GM23338 (cell line): ENCODE measurements around the gene GPR162.

Source experiments
- CREB1 ChIP-seq: fragments of 250-450 bp; sonication (Bioruptor Pico); IDR thresholded peaks from 2 replicates; pipeline ENCODE4 v1.5.0; 2020; ENCODE audit warnings: low read depth, mild to moderate bottlenecking, moderate library complexity
- EZH2 ChIP-seq: fragments of 200-600 bp; sonication (generic); IDR thresholded peaks from one replicate; pipeline ENCODE4 v1.8.0; 2017; ENCODE audit warnings: antibody characterized with exemption, mild to moderate bottlenecking, low read depth; ENCODE audit not compliant: unreplicated experiment
- EZH2phosphoT487 ChIP-seq: fragments of 200-600 bp; sonication (generic); IDR thresholded peaks from one replicate; pipeline ENCODE4 v1.8.1; 2018; ENCODE audit warnings: antibody characterized with exemption; ENCODE audit not compliant: unreplicated experiment
- NANOG ChIP-seq: IDR thresholded peaks from 2 replicates; pipeline ENCODE4 v1.6.1; 2016; ENCODE audit warnings: antibody characterized with exemption, borderline replicate concordance
- POLR2AphosphoS5 ChIP-seq: IDR thresholded peaks from 2 replicates; pipeline ENCODE4 v1.6.1; 2016; ENCODE audit warnings: antibody characterized with exemption, low read depth
- REST ChIP-seq: IDR thresholded peaks from one replicate; pipeline ENCODE4 v1.6.1; 2018; ENCODE audit warnings: antibody characterized with exemption; ENCODE audit not compliant: unreplicated experiment
- TF ChIP-seq, protein P1 (sequence below), 2 experiments: fragments of 200-600 bp in 1 of 2; sonication (generic) in 1 of 2; conservative IDR thresholded peaks; 2 replicates each; pipeline versions ENCODE4 v1.5.1 to v1.6.1; 2016 to 2017; ENCODE audit warnings: antibody characterized with exemption in 2 of 2, low read depth in 2 of 2, mild to moderate bottlenecking in 2 of 2, moderate library complexity in 1 of 2
- TF ChIP-seq, protein P2 (sequence below): IDR thresholded peaks from 2 replicates; pipeline ENCODE4 v1.6.1; 2016; ENCODE audit warnings: antibody characterized with exemption

GRCh38 chr12:6834254-6834653 is 12.6 kb downstream of the GPR162 start:
- TF ChIP-seq REST = no peak
- TF ChIP-seq EZH2phosphoT487 = no peak
- no peak for TF ChIP-seq EZH2
- TF ChIP-seq, protein P1, sequence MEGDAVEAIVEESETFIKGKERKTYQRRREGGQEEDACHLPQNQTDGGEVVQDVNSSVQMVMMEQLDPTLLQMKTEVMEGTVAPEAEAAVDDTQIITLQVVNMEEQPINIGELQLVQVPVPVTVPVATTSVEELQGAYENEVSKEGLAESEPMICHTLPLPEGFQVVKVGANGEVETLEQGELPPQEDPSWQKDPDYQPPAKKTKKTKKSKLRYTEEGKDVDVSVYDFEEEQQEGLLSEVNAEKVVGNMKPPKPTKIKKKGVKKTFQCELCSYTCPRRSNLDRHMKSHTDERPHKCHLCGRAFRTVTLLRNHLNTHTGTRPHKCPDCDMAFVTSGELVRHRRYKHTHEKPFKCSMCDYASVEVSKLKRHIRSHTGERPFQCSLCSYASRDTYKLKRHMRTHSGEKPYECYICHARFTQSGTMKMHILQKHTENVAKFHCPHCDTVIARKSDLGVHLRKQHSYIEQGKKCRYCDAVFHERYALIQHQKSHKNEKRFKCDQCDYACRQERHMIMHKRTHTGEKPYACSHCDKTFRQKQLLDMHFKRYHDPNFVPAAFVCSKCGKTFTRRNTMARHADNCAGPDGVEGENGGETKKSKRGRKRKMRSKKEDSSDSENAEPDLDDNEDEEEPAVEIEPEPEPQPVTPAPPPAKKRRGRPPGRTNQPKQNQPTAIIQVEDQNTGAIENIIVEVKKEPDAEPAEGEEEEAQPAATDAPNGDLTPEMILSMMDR (conservative IDR thresholded peaks at IDR 0.05; ENCODE audit: low read depth in 2 of 2) = no peak
- no peak for TF ChIP-seq CREB1
- TF ChIP-seq POLR2AphosphoS5 = no peak
- TF ChIP-seq, protein P2, sequence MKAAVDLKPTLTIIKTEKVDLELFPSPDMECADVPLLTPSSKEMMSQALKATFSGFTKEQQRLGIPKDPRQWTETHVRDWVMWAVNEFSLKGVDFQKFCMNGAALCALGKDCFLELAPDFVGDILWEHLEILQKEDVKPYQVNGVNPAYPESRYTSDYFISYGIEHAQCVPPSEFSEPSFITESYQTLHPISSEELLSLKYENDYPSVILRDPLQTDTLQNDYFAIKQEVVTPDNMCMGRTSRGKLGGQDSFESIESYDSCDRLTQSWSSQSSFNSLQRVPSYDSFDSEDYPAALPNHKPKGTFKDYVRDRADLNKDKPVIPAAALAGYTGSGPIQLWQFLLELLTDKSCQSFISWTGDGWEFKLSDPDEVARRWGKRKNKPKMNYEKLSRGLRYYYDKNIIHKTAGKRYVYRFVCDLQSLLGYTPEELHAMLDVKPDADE = no peak
- TF ChIP-seq NANOG = no peak
